GM19240 (cell line): ENCODE measurements around the gene SLITRK6.
"Not testable (repeated sequence)": the region's sequence is repeated elsewhere in the genome, so short reads cannot be mapped to it uniquely, and the experiment has no call there.

Source experiments
- DNase-seq: peaks from one replicate; pipeline ENCODE4 v3.0.0; 2011; ENCODE audit warnings: low spot score; ENCODE audit not compliant: insufficient read length

The SLITRK6 gene, protein sequence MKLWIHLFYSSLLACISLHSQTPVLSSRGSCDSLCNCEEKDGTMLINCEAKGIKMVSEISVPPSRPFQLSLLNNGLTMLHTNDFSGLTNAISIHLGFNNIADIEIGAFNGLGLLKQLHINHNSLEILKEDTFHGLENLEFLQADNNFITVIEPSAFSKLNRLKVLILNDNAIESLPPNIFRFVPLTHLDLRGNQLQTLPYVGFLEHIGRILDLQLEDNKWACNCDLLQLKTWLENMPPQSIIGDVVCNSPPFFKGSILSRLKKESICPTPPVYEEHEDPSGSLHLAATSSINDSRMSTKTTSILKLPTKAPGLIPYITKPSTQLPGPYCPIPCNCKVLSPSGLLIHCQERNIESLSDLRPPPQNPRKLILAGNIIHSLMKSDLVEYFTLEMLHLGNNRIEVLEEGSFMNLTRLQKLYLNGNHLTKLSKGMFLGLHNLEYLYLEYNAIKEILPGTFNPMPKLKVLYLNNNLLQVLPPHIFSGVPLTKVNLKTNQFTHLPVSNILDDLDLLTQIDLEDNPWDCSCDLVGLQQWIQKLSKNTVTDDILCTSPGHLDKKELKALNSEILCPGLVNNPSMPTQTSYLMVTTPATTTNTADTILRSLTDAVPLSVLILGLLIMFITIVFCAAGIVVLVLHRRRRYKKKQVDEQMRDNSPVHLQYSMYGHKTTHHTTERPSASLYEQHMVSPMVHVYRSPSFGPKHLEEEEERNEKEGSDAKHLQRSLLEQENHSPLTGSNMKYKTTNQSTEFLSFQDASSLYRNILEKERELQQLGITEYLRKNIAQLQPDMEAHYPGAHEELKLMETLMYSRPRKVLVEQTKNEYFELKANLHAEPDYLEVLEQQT

DNA sequence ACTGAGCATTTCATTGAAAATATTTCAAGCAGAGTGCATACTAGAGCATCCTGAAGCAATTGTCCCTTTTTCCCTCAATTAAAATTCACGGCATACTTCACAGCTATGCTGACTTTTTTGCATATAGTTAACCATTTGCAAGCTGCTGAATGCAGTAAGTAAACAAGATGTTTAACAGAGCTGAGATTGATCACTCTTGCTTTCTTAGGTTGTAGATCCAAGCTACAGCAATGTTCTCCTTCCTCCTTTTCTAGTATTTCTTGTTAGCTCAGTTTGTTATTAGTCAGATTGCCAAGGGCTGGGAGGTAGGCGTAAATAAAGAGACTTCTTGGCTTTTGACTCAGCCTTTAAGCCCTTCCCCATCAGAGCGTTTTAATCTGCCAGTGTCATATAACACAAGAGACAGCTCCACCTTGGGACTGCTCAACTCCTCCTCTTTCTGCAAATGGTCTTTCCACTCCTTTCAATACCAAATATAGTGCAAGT, at the start of gene SLITRK6:
Gene SLITRK6 (minus strand): TSS at position 323 of the 486 bp plus-strand sequence. CDS start 2,911 bp downstream, outside the sequence.
- DNase-seq = no peak

DNA sequence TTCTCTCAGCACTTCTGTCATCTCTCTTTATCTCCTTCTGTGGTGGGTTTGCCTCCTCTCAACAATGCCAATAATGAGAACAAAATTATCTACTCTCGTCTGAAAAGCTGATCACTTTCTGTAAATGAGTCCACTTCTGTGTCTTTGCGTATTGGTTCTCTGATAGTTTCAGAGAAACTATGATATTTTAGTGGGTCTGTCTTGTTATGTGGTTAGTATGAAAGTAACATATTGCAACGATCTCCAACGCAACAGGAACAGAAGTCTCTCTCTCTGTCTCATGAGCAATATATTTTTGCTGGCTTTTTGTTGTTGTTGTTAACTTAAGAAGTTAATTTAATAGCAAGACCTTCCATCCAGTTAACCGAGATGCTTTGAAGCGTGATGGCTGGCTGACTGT, 47.8 kb upstream of the SLITRK6 start:
- no peak for DNase-seq

DNA sequence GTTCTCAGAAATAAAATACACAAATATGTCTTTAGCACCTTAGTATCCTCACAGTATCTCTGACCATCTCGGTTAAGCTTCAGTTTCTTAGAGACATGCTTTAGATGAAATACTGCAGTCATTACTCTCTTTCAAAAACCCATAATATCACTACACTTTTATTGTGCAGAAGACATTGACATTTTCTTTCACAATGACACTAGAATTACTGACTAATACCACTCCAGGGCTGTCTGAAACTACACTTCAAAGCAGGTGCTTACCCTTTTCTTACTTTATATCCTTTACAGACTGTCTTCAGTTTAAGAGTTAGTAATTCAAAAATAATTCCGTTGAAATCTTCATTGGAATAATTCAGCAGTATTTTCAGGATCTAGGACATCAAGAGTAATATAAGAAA, 42.2 kb upstream of the SLITRK6 start:
- no peak for DNase-seq

DNA sequence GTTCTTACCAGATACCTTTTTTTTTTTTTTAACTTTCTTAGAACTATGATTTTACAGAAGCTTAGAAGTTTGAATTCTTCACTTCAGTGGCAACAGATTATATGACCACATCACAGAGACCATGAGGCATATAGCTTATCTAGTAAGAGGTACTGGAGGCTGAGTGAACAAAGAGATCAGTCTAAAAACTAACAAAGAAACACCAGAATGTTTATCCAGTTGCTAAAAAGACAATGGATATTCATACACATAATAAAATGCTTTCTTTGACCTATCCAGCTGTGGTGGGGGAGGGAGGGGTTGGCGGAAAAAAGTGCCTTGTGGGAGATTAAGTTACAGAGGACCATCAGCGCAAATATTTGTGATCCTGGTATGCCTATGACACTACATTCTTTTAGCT, 34.7 kb upstream of the SLITRK6 start:
- no peak for DNase-seq

DNA sequence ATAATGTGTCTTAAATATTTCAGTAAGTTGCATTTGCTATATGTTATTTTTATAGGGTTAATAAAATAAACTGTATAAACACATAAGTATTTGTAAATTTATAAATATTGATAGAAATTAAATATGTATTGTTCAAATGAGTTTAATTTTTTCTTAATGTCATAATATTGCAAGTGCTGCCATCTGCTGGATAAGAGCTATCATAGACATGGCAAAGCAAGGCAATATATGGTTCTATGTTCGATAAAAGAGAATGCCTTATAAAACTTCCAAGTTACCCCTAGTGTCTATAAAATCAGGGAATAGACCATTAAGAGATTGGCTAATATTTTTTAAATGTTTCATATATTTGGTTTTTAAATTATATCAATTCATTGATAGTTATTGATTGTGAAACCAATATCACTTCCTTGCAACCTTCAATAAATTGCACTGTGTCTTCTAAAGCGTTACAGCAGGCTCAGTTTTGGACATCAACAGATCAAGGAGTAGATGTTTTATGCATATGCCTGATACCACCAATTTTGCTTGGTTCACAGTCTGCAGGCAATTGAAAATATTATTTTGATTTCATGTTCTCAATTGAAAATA, 29.0 kb upstream of the SLITRK6 start:
- DNase-seq = no peak

DNA sequence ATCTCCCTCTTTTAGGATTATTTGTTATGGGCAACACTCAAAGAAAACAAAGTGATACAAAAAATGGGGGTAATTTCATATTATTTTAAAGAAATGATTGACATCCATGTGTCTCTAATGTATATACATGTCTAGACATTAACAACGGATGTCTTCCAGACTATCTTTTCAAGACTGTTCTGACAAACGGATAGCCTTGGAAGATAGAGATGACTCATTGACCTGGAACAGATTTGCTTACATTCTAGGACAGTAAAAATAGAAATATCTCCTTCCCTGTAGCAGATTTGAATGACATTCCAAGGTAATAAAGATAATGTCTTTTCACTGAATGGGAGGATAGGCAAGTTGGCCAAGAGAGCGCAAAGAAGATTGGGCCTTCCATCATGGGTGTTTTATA, 26.2 kb upstream of the SLITRK6 start:
- DNase-seq = no peak

DNA sequence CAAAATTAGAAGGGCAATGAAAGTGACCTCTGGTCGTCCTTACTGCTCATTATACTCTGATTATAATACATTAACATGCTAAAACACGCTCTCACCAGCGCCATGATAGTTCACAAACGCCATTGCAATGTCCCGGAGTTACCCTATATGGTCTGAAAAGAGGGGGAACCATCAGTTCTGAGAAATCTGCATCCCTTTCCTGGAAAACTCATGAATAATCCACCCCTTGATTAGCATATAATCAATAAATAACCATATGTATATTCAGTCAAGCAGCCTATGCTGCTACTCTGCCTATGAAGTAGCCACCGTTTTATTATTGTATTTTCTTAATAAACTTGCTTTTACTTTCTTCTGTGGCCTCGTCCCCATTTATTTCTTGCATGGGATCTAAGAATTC, 24.6 kb upstream of the SLITRK6 start:
- no peak for DNase-seq

DNA sequence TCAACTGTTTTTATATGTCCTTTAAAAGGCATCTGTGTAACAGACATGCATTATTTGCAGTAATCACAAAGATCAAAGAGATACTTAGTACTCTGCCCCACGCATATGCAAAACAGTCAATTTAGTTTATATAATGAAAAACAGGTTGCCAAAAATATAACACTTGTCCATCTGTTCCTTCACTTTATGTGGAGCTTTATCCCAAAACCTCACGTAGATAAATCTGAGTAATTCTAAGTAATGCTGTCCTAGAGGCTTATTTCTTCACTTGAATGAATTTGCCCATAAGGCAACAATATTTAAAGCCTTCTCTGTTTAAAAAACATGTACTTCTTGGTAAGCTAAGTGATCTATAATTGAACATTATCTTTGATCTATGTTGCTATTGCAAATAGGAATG, 20.3 kb upstream of the SLITRK6 start:
- DNase-seq = no peak

DNA sequence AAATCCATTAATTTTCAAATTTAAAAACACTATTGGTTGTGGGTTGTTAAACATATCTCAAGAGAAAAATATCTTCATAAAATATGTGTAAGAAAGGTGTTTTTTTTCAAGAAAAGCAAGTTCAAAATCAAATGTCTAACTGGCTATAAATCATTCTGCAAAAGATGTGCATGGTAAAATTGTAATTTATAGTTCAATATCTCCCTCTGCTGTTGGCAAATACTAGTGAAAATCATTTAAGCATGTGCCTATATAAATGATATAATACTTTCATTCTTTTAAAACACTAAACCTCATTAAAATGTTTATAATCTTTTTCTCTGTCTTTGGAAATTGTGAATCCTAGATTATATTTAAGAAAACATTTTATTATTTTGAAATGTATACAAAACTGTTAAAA, 17.2 kb upstream of the SLITRK6 start:
- no peak for DNase-seq

DNA sequence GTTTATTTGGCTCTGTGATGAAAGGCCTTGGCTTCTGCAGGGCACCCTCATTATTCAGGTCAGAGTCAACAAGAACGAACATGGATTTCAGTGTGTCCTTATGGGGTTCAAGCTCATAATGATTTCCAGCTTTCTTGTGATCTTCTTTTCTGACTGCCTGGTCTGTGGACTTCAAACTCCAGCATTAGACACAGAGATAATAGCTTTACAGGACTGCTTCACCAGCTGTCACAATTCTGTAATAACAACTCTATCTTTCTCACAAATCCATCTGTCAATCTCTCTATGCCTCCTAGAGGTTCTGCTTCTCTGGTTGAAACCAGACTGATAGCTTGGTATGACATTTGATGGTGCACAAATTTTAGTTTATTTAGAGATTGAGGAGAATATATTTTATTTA, 13.1 kb upstream of the SLITRK6 start:
- no peak for DNase-seq

DNA sequence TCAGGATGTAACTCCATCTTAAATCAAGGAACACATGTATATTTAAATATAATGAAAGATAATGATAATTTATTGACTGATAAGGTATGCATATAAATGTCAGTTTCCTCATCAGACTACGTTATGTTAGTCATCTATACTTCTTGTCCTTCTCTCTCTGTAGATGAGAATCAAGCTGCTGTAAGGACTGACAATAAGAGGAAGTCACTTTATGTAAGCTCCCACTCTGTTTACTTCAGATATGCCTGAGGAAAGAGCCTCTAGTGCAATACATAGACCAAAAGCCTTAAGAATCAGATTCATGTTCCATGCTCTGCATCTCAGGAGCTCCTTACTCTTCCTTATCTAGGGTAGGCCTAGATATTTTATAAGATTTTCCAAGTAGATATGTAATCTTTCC, 9.6 kb upstream of the SLITRK6 start:
- DNase-seq = no peak

DNA sequence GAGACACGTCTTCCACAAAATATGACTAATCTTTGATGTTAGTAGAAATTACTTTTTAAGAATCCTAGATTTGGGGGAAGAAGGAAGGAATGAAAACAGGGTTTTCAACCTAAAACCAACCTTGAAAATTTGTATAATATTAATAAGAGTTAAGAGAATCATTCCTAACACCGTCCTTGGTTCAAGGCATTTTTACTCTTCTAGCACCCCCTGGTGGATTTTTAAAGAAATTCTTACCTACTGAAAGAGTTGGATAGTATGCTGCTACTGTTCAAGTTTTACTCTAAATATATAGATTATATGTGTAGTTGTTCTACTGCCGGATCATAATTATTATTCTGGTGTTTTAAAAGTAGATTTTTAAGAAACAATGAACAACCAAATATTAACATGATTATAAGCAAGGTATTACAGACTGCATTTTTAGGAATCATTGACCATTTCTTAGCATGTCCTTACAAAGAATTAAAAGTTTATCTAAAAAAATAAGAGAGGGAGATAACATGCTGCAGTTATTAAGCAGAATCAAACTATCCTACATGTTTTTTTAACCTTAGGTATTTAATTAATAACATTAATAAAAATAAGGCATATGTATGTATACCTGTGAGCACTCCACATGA, 7.4 kb upstream of the SLITRK6 start:
- DNase-seq = no peak

DNA sequence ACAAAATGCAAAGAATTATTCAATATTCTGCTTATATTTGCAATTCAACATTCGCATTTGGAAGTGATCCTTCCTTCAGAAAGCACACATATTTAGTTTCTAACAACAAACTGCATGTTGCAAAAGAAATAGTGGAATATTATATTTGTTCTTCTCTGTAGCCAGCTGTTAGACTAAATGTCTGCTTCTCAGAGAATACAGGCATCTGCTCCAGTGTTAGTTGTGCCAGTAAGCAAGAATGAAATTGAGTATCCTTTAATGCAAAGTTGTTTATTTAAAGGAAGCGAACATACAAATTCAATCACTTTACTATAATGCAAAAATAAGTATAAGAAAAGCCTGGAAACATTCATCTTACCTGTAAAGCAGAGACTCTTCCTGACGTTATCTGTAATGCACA, 663 bp downstream of the SLITRK6 start:
- no peak for DNase-seq

DNA sequence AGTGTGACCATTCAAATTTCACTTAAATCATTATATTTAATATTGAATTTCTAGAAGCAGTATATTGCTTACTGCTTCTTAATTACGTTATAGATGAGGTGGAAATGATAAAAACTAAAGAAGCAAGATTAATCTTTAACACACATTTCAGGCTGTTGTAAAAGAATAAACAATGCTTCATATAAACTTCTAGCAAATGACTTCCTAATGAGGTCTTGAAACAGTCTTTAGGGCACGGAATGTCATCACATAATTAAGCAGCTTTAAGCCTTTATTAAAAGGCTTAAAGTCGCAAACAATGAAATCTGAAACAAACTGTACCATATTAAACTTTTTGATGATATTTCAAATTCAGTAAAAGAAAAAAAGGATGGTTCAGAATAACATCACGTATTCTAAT, 1.9 kb downstream of the SLITRK6 start:
- no peak for DNase-seq

DNA sequence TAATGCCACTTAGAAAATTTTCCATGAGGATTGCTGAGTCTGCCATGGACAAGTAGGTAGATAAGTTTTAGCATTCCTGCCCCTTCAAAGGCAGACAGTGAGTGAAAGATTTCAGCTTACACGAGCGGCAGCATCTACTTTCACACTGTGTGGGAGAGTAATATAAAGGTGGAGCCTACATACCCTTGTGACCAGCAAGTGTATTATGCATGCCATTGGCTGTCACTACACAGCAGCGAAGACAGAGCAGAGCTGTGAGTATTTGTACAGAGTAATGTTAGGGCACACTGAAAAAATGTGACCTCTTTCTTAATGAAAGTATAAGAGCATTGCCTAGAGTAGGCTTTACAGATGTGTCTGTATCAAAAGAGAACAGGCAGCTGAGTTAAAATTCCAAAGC, 14.0 kb downstream of the SLITRK6 start:
- DNase-seq = no peak

DNA sequence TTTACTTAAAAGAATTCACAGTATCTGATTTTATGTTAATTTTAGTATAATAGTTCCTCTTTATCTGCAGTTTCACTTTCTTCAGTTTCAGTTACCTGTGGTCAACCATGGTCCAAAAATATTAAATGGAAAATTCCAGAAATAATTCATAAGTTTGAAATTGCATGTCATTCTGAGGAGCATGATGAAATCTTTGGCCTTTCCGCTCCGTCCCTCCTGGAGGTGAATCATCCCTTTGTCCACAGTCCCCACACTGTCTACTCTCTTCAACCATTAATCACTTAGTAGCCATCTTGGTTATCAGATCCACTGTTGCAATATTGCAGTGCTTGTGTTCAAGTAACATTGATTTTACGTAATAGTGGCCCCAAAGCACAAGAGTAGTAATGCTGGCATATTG, 26.9 kb downstream of the SLITRK6 start:
- DNase-seq = no peak

DNA sequence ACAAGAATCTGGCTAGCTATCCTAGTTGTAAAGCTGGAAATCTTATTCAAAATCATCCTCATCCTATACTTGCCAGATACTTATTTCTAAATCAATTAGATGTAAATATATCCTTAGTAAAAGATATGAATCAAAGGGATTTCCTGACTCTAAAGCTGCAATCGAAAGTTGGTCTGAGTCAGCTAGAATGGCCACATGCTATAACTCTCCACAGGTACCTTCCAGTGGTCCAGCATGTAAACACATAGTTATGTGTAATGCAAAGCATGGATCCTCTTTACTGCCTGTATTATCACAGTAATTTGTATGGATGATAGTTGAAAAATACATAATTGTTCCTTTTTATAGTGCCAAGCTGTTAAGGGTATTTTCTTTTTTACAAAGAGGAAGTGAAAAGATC, 27.4 kb downstream of the SLITRK6 start:
- no peak for DNase-seq

DNA sequence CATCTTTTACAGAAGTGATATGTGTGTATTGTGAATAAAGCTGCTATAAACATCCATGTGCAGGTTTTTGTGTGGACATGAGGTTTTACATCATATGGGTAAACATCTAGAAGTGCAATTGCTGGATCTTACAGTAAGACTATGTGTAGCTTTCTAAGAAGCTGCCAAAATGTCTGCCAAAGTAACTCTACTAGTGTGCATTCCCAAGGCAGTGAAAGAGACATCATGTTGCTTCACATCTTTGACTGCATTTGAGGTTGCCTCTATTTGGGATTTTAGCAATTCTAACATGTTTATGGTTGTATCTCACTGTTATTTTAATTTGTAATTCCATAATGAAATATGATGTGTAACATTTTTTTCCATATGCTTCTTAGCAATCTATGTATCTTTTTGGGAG, 30.3 kb downstream of the SLITRK6 start:
- DNase-seq = no peak

DNA sequence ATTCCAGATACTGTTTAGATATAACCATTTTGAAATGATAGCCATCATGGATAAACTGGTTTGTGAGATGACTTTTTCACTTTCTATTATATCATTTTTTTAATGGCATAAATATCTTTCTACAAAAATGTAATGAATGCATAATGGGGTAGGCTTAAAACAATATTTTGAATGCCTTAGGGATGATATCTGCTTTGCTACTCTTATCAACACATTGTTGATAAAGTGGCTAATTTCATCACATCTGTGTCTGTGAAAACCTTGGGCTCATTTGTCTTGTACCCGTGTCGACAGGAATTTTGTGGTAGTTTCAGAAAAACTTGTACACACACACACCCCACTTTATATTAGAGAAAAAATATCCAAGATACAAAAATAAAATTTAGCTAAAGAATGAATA, 44.1 kb downstream of the SLITRK6 start:
- DNase-seq = no peak

DNA sequence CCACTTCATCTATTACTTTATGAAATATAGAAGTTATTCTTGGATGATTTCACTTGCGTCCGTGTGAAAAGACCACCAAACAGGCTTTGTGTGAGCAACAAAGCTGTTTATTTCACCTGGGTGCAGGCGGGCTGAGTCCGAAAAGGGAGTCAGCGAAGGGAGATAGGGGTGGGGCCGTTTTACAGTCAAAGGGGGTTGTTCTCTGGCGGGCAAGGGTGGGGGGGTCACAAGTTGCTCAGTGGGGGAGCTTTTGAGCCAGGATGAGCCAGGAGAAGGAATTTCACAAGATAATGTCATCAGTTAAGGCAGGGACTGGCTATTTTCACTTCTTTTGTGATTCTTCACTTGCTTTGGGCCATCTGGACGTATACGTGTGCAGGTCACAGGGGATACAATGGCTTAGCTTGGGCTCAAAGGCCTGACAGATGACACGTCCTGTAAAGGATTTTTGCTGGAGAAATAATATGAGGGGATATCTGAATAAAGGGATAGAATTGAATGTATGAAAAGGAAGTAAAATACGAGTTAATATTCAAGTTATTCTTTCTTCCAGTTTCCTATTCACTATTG, 55.9 kb downstream of the SLITRK6 start:
- DNase-seq = not testable (repeated sequence)
